GM12878 (cell line): ENCODE measurements around the gene ITPR2. TPM values are rescaled to one million over a fixed set of nuclear protein-coding genes. Genes with fewer than 3 reads are reported as not detected.

Experiments
- ATAC-seq: fragments of 200-7000 bp; cut with Tn5 transposase; 3 replicates; pipeline ENCODE4 v1.9.1; 2020; ENCODE audit warnings: mild to moderate bottlenecking, moderate library complexity
- BruUV-seq: library from RNA; stranded (reverse); fragments of 400-500 nt; replicated peaks from 2 replicates; lab custom pipeline; 2021; lab: Mats Ljungman, UMichigan
- CTCF ChIA-PET: fragments of 300-600 bp; sonication (Branson Sonifier 250); formaldehyde crosslinking; extraction: SDS; loops from one replicate; lab custom pipeline; 2021; ENCODE audit warnings: inconsistent platforms; lab: Yijun Ruan, JAX
- POLR2A ChIA-PET: fragments of 350-600 bp; formaldehyde crosslinking; extraction: SDS; loops from one replicate; lab custom pipeline; 2021; ENCODE audit warnings: inconsistent platforms; lab: Charles Lee
- RAD21 ChIA-PET: fragments of 300-600 bp; sonication (Branson Sonifier 250); formaldehyde crosslinking; loops from one replicate; lab custom pipeline; 2023; ENCODE audit warnings: antibody characterized with exemption; ENCODE audit not compliant: unreplicated experiment; lab: Charles Lee
- SMC1A ChIA-PET: fragments of 300-600 bp; sonication (Branson Sonifier 250); formaldehyde crosslinking; loops from one replicate; lab custom pipeline; 2023; ENCODE audit not compliant: unreplicated experiment, uncharacterized antibody; lab: Charles Lee
- DNase-seq: peaks from one replicate; pipeline ENCODE4 v3.0.0-alpha.2; 2011; ENCODE audit warnings: low read depth, low spot score
- FAIRE-seq: peaks from 3 replicates; lab custom pipeline; 2011; peaks lifted over from hg19 to GRCh38; lab: Jason Lieb, UNC
- H2AFZ ChIP-seq: 2 replicates; pipeline ENCODE4 v1.6.0; 2011; ENCODE audit warnings: low read depth, low read length, control low read depth; ENCODE audit not compliant: control insufficient read depth
- H3K27ac ChIP-seq: 2 replicates; pipeline ENCODE4 v1.5.1; 2011; ENCODE audit warnings: control low read depth; ENCODE audit not compliant: control insufficient read depth, insufficient read depth
- H3K27me3 ChIP-seq, 2 experiments: replicated peaks in 1 of 2; 2 replicates each; pipeline versions ENCODE4 v1.6.0 to v1.6.1; 2011; ENCODE audit warnings: low read length in 1 of 2; ENCODE audit not compliant: control insufficient read depth in 2 of 2, insufficient read depth in 2 of 2
- H3K36me3 ChIP-seq, 2 experiments: 2 replicates each; pipeline ENCODE4 v1.5.1; 2011; ENCODE audit warnings: low read length in 1 of 2; ENCODE audit not compliant: control insufficient read depth in 2 of 2, insufficient read depth in 2 of 2
- H3K4me1 ChIP-seq: 2 replicates; pipeline ENCODE4 v1.6.1; 2011; ENCODE audit warnings: mild to moderate bottlenecking, low read length, moderate library complexity, mixed read lengths; ENCODE audit not compliant: control insufficient read depth, insufficient read depth
- H3K4me2 ChIP-seq: 2 replicates; pipeline ENCODE4 v1.6.0; 2011; ENCODE audit warnings: control low read depth; ENCODE audit not compliant: control insufficient read depth, insufficient read depth
- H3K4me3 ChIP-seq: fragments of 200-600 bp; sonication (generic); 2 replicates; pipeline ENCODE4 v1.5.1; 2016
- H3K79me2 ChIP-seq: 2 replicates; pipeline ENCODE4 v1.6.0; 2011; ENCODE audit warnings: low read length; ENCODE audit not compliant: control insufficient read depth, insufficient read depth
- H3K9ac ChIP-seq: 2 replicates; pipeline ENCODE4 v1.8.0; 2011; ENCODE audit warnings: low read length, control low read depth, mixed read lengths; ENCODE audit not compliant: control insufficient read depth, insufficient read depth
- H3K9me3 ChIP-seq: replicated peaks from 3 replicates; pipeline ENCODE4 v1.5.1; 2011; ENCODE audit warnings: mild to moderate bottlenecking, low read length; ENCODE audit not compliant: control insufficient read depth, insufficient read depth
- H4K20me1 ChIP-seq: 2 replicates; pipeline ENCODE4 v1.6.0; 2011; ENCODE audit not compliant: control insufficient read depth, insufficient read depth
- E4F1 ChIP-seq: fragments of 450-650 bp; IDR thresholded peaks from 2 replicates; pipeline ENCODE4 v1.6.1; 2018; ENCODE audit warnings: borderline replicate concordance, mild to moderate bottlenecking; ENCODE audit not compliant: partially characterized antibody
- WGBS: methylation state at CpG from one replicate; pipeline ENCODE4 v1.1.6; 2016; ENCODE audit warnings: low lambda C conversion rate; ENCODE audit not compliant: insufficient replicate concordance, insufficient coverage; ENCODE audit errors: missing lambda C conversion rate; 5-methylcytosine and 5-hydroxymethylcytosine counted together
- in situ Hi-C: fragments of 300-500 bp; cut with MboI; formaldehyde crosslinking; loops from 9 replicates; pipeline ENCODE4 v1.14.3; 2018; ENCODE audit warnings: mixed read lengths
- intact Hi-C: fragments of 100-400 bp; cut with micrococcal nuclease; formaldehyde crosslinking; loops from one replicate; pipeline ENCODE4 v1.14.2; 2022; ENCODE audit not compliant: unreplicated experiment
- polyA plus RNA-seq, 11 experiments: library from polyadenylated mRNA; depleted of rRNA in 4 of 11; unstranded in 6 of 11; stranded (reverse) in 5 of 11; fragments of >200 nt; fragmentation: Nextera tagmentation in 4 of 11; fragmentation: Illumina TruSeq in 1 of 11; extraction: Ambion mirVana in 4 of 11; extraction: Trizol in 1 of 11; gene quantifications; 1 replicate in 1 of 11; 2 replicates in 10 of 11; pipeline versions ENCODE4 v1.2.1 to v1.2.3, GENCODE V29; 2011 to 2016; ENCODE audit warnings: inconsistent platforms in 2 of 11, missing spikeins in 2 of 11, low read depth in 1 of 11
- total RNA-seq, 4 experiments: library from RNA; depleted of rRNA in 3 of 4; stranded (reverse); fragments of >200 nt in 3 of 4; fragmentation: Illumina TruSeq in 1 of 4; extraction: Trizol in 1 of 4; gene quantifications; 2 replicates each; pipeline versions ENCODE4 v1.2.1 to v1.2.3, GENCODE V29; 2013 to 2021
- TF ChIP-seq, protein P1 (sequence below): IDR thresholded peaks from 2 replicates; pipeline ENCODE4 v1.6.1; 2011; ENCODE audit warnings: mild to moderate bottlenecking, low read depth, low read length, moderate library complexity; ENCODE audit not compliant: insufficient replicate concordance

The ITPR2 gene
- total and polyA plus RNA-seq, 10 of the 15 experiments (the other 5 are each of a cell fraction or from before 2014, with no cell fraction given), result 7.5 to 76.2 (median 47.1) TPM

DNA sequence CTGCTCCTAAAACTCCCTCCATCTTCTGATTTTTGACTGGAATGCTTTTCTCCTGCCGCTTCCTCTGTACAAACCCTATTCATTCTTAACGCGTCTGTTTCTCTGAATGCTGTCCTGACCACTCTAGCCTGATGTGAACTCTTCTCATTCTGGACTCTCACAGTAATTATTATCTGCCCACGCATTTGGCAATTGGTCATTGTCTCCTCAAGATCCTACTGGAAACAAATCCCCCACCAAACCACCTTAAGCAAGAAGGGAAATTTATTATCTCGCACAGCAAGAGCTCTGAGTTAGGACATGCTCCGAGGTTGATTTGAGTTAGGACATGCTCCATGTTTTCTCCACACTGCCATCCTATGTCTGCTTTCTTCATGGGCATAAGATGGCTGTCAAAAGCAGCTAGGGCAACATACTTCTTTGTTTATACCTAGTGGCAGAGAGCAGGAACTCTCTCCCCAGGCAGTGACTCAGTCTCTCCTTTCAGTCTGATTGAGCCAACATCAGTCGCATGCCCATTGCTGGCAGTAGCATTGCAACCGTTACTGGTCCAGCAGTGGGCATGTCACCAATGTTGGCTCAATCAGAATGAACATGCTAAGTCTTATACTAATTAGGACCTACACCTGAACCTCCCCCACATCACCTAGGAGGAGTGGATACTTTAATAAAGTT is 535.5 kb downstream of the ITPR2 start:
- no peak for FAIRE-seq
- Histone ChIP-seq H3K27ac (no peak overlapping the region), H3K27me3 (no peaks in the 10 kb centered on the region; a peak in 2 of 4 replicates), H2AFZ (no peak overlapping the region), H3K36me3 (no peaks in the 10 kb centered on the region)
- in situ Hi-C loops, result no loop called here
- TF ChIP-seq, protein P1, sequence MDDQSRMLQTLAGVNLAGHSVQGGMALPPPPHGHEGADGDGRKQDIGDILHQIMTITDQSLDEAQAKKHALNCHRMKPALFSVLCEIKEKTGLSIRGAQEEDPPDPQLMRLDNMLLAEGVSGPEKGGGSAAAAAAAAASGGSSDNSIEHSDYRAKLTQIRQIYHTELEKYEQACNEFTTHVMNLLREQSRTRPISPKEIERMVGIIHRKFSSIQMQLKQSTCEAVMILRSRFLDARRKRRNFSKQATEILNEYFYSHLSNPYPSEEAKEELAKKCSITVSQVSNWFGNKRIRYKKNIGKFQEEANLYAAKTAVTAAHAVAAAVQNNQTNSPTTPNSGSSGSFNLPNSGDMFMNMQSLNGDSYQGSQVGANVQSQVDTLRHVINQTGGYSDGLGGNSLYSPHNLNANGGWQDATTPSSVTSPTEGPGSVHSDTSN, result peak; percentile 22
- TF ChIP-seq E4F1, result no peak
- TF ChIP-seq, all 136 proteins: peak for 1
- intact Hi-C loops, result no loop called here
- ATAC-seq (no peak), DNase-seq (no peak)
- H3K9me3 ChIP-seq, result no peaks in the 10 kb centered on the region
- ChIA-PET SMC1A (interaction anchor here (0.8 to 11.1 kb wide), 26 partner anchors 10 to 518 kb away, joined by 3 to 203 read pairs (median 5); partner anchors contain the start of gene SSPN), CTCF (interaction anchor here (1.0 to 3.4 kb wide), 12 partner anchors 8 to 208 kb away, joined by 3 to 46 read pairs (median 4); no protein-coding TSS in a partner anchor), POLR2A (interaction anchor here (0.9 to 4.3 kb wide), 6 partner anchors 9 to 141 kb away, joined by 3 to 41 read pairs (median 12); no protein-coding TSS in a partner anchor), RAD21 (interaction anchor here (1.0 to 5.7 kb wide), 13 partner anchors 9 to 179 kb away, joined by 3 to 111 read pairs (median 6); partner anchors contain the start of gene BHLHE41)
- no peaks in the 10 kb centered on the region for H4K20me1 ChIP-seq
- no TSS peak for BruUV-seq
- H3K4me1 ChIP-seq, result peaks cover 20% of the 10 kb centered on the region
- no peak overlapping the region for H3K9ac ChIP-seq
- H3K4me2 ChIP-seq, result peak overlapping the region; percentile 79; the same call in 1 of the 2 replicates
- H3K79me2 ChIP-seq, result no peaks in the 10 kb centered on the region
- H3K4me3 ChIP-seq, result no peak overlapping the region
- 88% methylated on average over 8 of the region's 8 CpGs for WGBS
